Stimulated activated CD4-positive, alpha-beta T cell treated with anti-CD3 and anti-CD28 coated beads, Interleukin-2, amount 100 ng/mL, for 4 hours (primary cell): ENCODE data around the gene PRKCZ.
A peak's percentile ranks its signal among the peaks of the same experiment; 100 is the strongest.

ENCODE experiments used
- DNase-seq: peaks from one replicate; pipeline ENCODE4 v3.0.0-alpha.2; 2020; ENCODE audit warnings: low read depth

The PRKCZ gene

GRCh38 chr1:2179283-2180013, 129.2 kb downstream of the PRKCZ start:
- no peak for DNase-seq

DNA sequence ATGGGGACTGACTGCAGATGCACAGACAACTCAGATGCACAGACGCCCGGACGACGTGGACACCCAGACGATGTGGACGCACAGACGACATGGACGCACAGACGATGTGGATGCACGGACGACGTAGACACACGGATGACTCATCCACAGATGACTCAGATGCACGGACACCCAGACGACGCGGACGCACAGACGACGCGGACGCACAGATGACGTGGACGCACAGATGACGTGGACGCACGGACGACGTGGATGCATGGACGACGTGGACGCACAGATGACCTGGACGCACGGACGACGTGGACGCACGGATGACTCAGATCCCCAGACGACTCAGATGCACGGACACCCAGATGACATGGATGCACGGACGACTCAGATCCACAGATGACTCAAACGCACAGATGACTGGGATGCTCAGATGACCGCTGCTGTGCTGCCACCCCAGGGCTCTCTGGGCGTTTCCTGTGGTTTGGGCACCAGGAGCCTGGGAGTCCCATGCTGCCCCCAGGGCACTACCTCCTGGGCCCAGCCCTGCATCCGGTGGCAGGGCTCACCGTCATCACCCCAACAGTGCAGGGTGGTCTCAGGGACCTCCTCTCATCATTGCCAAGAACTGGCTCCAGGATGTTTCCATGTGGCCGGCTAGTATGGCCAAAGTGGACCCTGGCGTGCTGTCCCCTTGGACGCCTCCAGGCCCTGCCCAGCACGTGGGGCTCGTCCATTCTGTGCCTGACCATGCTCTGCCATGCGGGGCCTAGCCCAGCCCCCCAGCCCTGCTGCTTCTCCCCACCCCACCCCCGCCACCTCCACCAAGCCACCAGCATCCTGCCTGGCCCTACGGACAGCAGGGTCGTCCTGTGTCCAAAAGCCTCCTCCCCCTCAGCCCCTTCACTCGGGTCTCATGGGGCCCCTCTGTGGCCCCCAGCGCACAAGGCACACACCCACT, 130.4 kb downstream of the PRKCZ start:
- no peak for DNase-seq

DNA sequence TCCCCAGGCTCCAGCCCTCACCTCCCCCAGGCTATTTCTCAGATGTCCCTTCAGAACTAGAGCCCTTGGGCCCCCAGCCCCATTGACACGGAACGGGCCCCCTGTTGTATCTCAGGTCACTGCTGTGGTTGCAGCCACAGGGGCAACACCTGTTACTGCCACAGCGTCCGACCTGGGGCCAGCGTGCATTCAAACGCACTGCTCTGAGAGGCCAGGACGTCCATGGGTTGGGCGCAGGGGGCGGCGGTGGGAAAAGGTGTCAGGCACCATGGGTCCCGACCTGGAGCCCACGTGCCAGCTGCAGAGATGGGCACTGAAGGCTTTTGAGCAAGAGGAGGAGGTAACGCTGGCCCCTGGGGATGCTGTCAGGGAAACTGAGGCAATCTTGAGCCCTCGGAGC, 131.1 kb downstream of the PRKCZ start:
- DNase-seq, result no peak

DNA sequence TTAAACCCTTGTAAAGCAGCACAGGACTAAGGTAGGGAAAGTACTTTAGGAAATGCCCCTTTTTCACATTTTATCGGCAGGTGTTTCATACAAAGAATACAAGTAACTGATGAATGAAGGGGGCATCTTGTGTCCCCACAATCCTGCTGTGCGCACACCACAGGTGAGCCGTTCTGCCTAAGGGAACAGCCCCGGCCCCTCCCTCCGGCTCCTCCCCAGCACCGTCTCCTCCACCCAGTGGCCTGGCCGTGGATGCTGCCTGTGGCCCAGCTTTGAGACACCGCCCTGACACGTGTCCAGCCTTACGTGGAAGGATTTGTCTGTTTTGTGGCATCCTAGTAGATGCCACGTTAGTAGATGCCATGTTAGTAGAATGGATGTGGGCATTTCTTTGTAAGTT, 131.5 kb downstream of the PRKCZ start:
- DNase-seq, result no peak

GRCh38 chr1:2182376-2182775, 132.2 kb downstream of the PRKCZ start:
- no peak for DNase-seq

GRCh38 chr1:2183937-2184334, 133.7 kb downstream of the PRKCZ start:
- DNase-seq, result no peak

DNA sequence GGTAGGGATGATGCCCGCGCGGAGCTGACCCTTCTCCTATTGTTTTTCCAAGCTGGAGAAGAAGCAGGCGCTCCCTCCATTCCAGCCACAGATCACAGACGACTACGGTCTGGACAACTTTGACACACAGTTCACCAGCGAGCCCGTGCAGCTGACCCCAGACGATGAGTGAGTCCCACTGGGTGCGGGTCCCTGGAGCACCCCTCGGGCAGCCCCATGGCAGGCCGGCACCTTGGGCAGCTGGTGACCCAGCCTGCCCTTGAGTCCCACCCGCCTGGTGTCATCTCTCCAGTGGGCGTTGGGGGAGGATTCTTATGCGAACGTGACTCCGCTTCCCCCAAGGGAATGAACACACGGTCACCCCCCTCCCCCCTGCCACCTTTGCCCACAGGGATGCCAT, 134.3 kb downstream of the PRKCZ start:
- no peak for DNase-seq

DNA sequence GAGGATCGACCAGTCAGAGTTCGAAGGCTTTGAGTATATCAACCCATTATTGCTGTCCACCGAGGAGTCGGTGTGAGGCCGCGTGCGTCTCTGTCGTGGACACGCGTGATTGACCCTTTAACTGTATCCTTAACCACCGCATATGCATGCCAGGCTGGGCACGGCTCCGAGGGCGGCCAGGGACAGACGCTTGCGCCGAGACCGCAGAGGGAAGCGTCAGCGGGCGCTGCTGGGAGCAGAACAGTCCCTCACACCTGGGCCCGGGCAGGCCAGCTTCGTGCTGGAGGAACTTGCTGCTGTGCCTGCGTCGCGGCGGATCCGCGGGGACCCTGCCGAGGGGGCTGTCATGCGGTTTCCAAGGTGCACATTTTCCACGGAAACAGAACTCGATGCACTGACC, 134.7 kb downstream of the PRKCZ start:
- DNase-seq, result no peak

- no peak for DNase-seq
These were observed 136.0 kb downstream of the PRKCZ start for GRCh38 chr1:2185880-2186855.

DNA sequence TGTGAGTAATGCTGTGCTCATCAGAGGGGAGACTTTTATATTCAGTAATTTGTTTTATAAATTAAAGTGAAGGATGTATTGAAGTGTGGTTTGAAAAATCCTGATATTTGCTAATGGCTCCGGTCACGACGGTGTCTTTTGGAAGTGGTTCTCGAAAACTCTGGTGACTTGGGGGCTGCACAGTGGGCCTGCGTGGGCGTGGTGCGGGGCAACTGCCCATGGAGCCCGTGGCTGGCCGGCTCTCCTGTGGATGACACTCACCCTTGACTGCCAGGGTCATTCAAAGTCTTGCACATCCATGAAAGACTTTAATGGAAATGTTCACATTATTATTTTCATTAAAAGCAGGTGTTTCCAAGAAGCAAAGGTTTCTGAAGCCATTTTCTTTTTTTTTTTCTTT, 136.7 kb downstream of the PRKCZ start:
- DNase-seq, result no peak

DNA sequence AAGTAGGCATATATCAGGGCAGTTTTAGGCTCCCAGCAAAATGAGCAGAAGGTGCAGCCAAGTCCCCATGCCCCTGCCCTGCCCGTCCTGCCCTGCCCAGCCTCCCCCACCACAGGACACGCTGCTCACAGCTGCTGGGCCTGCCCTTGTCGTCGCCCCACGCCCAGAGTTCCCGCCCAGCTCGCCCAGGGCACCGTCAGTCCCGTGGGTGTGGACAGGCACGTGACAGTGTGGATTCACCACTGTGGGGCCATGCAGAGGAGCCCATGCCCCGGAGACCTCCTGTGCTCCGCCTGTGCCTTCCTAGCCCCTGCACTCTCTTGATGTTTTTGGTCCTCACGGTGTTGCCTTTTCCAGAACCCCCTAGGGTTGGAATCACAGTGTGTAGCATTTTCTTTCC, 137.4 kb downstream of the PRKCZ start:
- no peak for DNase-seq

DNA sequence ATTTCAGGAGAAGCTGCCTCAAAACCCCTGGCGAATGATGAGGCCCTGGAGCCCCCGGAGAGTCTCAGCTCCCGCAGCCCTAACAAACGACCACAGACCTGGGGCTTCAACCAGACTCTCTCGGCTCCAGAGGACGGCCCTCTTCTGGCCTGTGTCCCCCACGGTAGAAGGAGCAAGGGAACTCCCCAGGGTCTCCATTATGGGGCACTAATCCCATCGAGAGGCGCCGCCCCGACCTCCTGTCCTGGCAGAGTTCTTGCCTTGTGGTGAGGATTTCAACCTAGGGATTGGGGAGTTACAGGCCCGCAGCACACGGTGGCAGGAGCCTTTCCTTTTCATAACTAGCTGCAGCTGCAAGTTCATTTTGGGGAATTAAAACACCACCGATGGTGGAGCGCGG, 138.1 kb downstream of the PRKCZ start:
- no peak for DNase-seq

GRCh38 chr1:2189459-2190425, 139.5 kb downstream of the PRKCZ start:
- DNase-seq, result peak; percentile 82

GRCh38 chr1:2190491-2190976, 140.3 kb downstream of the PRKCZ start:
- DNase-seq, result no peak

- no peak for DNase-seq
These were observed 142.1 kb downstream of the PRKCZ start for GRCh38 chr1:2192031-2192995.

- no peak for DNase-seq
These were observed 143.5 kb downstream of the PRKCZ start for GRCh38 chr1:2193514-2194281.

DNA sequence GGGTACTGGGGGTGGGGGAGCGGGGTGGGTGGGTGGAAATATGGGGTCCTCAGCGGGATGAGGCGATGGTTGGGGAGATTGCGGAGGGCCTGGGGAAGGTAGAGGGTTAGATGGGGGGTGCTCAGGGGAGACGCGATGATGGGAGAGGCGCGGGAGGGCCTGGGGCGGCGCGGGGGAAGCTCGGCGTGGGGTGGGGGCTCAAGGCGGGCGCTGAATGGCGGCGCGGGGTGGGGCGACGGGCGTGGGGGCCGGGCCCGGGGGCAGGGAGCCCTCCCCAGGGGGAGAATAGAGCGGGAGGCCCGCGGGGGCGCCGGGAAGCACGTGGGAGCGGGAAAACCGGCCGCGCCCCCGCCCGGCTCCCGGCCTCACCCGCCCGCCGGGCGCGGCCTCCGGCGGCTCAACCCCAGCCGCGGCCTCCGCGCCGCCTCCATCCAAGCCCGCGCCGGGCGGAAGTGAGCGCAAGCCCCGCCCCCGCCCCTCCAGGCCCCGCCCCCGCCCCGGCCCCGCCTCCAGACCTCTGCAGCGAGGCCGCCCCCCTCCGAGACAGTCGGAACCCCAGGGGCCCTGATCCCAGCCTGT, 144.2 kb downstream of the PRKCZ start, which contains the start of gene FAAP20:
Gene FAAP20 (minus strand): TSS at position 454 of the 579 bp plus-strand sequence. CDS start 23 bp downstream, at position 431.
- peak; percentile 60 for DNase-seq
